Measurements from ENCODE around the gene COPS7A. TPM values are rescaled to one million over a fixed set of nuclear protein-coding genes. Genes with fewer than 3 reads are reported as not detected.

Gene COPS7A
- total RNA-seq, 6 experiments from 2014 or later: 103 to 122 (median 108) TPM

DNA sequence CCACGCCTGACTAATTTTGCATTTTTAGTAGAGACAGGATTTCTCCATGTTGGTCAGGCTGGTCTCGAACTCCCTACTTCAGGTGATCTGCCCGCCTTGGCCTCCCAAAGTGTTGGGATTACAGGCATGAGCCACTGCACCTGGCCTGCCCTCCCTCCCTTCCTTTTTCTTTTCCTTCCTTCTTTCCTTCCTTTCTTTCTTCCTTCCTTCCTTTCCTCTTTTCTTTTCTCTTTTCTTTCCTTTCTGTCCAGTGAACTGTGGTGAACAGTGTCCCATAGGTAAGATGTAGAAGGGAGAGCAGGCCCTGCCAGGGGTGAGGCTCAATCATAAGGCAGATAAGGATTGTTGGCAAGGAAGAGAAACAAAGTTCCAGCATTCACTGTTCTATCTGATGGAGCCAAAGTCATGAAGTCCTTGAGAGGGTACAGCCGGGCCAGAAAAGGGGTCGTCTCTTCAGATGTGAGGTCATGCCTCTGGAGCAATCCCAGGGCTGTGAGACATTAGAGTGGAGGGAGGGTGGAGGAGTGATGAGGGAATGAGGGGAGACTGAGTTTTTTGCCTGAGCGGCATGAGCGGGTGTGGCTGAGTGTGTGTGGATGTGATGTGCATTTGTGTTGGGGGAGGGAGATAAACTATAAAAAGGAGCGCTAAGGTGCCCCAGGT, 33.3 kb downstream of the COPS7A start:
- no peak for DNase-seq
- peaks cover 4% of the 10 kb centered on the region for H3K36me3 Mint-ChIP-seq (ENCODE audit: low read depth)
- H3K27ac Mint-ChIP-seq: no peak overlapping the region
- H3K27me3 Mint-ChIP-seq (ENCODE audit: insufficient read depth): peaks cover 4% of the 10 kb centered on the region
- no peaks in the 10 kb centered on the region for H3K9me3 Mint-ChIP-seq
- H3K4me1 Mint-ChIP-seq (ENCODE audit: low read depth): peaks cover 11% of the 10 kb centered on the region
- no peak for TF ChIP-seq CTCF (IDR thresholded peaks at IDR 0.05)
- no peak overlapping the region for H3K4me3 Mint-ChIP-seq

DNA sequence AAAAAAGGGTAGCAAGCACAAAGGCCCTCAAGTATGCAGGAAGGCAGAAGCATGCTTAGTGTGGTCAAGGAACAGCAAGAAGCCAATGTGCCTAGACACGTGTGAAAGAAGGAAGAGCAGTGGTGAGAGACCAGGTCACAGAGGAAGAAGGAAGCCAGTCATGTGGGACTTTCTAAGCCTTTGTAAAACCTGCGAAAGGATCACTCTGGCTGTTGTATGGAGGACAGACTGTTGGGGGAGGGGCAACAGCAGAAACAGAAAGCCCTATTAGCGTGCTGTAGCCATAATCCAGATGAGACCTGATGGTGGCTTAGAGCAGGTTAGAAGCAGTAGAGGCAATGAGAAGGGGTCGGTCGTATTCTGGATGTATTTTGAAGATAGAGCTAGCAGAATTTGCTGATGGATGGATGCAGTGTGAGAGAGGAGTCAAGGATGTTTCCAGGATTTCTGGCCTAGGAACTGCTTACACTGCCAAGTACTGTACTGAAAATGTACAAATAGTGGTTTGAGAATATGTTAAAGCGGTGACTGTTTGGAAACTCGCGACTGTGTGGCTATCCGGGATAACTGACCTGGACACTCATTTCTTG, 34.8 kb downstream of the COPS7A start:
- no peak for TF ChIP-seq CTCF (IDR thresholded peaks at IDR 0.05)
- H3K9me3 Mint-ChIP-seq: no peaks in the 10 kb centered on the region
- H3K4me1 Mint-ChIP-seq (ENCODE audit: low read depth): peaks cover 22% of the 10 kb centered on the region
- H3K36me3 Mint-ChIP-seq (ENCODE audit: low read depth): no peaks in the 10 kb centered on the region
- no peak for DNase-seq
- no peak overlapping the region for H3K27ac Mint-ChIP-seq
- peaks cover 1% of the 10 kb centered on the region for H3K27me3 Mint-ChIP-seq (ENCODE audit: insufficient read depth)
- no peak overlapping the region for H3K4me3 Mint-ChIP-seq

- no peak for TF ChIP-seq CTCF (IDR thresholded peaks at IDR 0.05)
- H3K4me3 Mint-ChIP-seq: no peak overlapping the region
Observed at GRCh38 chr12:6759741-6760140, 35.9 kb downstream of the COPS7A start.

DNA sequence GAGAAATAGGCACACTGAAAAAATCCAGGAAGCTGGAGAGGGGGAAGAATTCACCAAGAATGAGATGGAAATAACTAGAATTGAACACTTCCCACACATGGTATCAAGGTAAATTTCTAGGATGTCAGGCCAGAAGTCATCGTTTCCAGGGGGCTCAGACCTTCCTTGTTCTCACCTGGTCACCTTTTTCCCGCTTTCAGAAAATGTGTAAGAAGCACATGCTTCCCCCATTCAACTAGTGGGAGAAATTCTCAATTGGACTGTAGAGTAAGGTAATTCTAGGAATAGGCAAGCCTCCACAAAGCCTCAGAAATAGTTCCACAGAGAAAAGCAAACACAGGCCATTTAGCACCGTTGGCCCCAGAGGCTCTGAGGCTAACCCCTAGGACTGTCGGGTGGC, 39.5 kb downstream of the COPS7A start:
- Mint-ChIP-seq H3K27me3 (ENCODE audit: insufficient read depth) (peaks cover 3% of the 10 kb centered on the region; the same call in 1 of the 2 replicates), H3K36me3 (ENCODE audit: low read depth) (peaks cover 5% of the 10 kb centered on the region), H3K27ac (peak overlapping the region; percentile 90), H3K9me3 (no peaks in the 10 kb centered on the region), H3K4me3 (peak overlapping the region; percentile 77), H3K4me1 (ENCODE audit: low read depth) (peaks cover 48% of the 10 kb centered on the region)
- DNase-seq: no peak
- no peak for TF ChIP-seq CTCF (IDR thresholded peaks at IDR 0.05)

More at GRCh38 chr12:6759741-6760140, 35.9 kb downstream of the COPS7A start:
- Mint-ChIP-seq H3K27me3 (ENCODE audit: insufficient read depth) (peaks cover 1% of the 10 kb centered on the region), H3K27ac (no peak overlapping the region), H3K4me1 (ENCODE audit: low read depth) (peaks cover 27% of the 10 kb centered on the region), H3K9me3 (no peaks in the 10 kb centered on the region), H3K36me3 (ENCODE audit: low read depth) (no peaks in the 10 kb centered on the region)
- DNase-seq: no peak

GRCh38 chr12:6764011-6764828, 40.4 kb downstream of the COPS7A start:
- peak; percentile 99 for DNase-seq
- no peaks in the 10 kb centered on the region for H3K9me3 Mint-ChIP-seq
- H3K4me3 Mint-ChIP-seq: peak overlapping the region; percentile 77
- peaks cover 57% of the 10 kb centered on the region for H3K4me1 Mint-ChIP-seq (ENCODE audit: low read depth)
- no peak for TF ChIP-seq CTCF (IDR thresholded peaks at IDR 0.05)
- H3K36me3 Mint-ChIP-seq (ENCODE audit: low read depth): peaks cover 5% of the 10 kb centered on the region
- H3K27me3 Mint-ChIP-seq (ENCODE audit: insufficient read depth): peaks cover 4% of the 10 kb centered on the region; the same call in 1 of the 2 replicates
- peak overlapping the region; percentile 90 for H3K27ac Mint-ChIP-seq

All from HFFc6 (cell line).